ENCODE results near the gene RPS24.
"Not testable (repeated sequence)": the region's sequence is repeated elsewhere in the genome, so short reads cannot be mapped to it uniquely, and the experiment has no call there.

- TF ChIP-seq CEBPB (tag; IDR thresholded peaks at IDR 0.05); GABPA (tag; conservative IDR thresholded peaks at IDR 0.05; ENCODE audit: low read depth); ZNF224 (CRISPR knock-in tag; IDR thresholded peaks at IDR 0.05); ZNF780A (CRISPR knock-in tag; IDR thresholded peaks at IDR 0.05); ZNF408 (CRISPR knock-in tag; IDR thresholded peaks at IDR 0.05; ENCODE audit: low read depth); SMC3 (conservative IDR thresholded peaks at IDR 0.05; ENCODE audit: insufficient read depth, low read depth, low read length); ZBTB7A (IDR thresholded peaks at IDR 0.05; ENCODE audit: borderline replicate concordance, control insufficient read depth, low read depth, low read length): not testable (repeated sequence)
- TF ChIP-seq, protein P1, sequence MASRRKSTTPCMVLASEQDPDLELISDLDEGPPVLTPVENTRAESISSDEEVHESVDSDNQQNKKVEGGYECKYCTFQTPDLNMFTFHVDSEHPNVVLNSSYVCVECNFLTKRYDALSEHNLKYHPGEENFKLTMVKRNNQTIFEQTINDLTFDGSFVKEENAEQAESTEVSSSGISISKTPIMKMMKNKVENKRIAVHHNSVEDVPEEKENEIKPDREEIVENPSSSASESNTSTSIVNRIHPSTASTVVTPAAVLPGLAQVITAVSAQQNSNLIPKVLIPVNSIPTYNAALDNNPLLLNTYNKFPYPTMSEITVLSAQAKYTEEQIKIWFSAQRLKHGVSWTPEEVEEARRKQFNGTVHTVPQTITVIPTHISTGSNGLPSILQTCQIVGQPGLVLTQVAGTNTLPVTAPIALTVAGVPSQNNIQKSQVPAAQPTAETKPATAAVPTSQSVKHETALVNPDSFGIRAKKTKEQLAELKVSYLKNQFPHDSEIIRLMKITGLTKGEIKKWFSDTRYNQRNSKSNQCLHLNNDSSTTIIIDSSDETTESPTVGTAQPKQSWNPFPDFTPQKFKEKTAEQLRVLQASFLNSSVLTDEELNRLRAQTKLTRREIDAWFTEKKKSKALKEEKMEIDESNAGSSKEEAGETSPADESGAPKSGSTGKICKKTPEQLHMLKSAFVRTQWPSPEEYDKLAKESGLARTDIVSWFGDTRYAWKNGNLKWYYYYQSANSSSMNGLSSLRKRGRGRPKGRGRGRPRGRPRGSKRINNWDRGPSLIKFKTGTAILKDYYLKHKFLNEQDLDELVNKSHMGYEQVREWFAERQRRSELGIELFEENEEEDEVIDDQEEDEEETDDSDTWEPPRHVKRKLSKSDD (conservative IDR thresholded peaks at IDR 0.05; ENCODE audit: low read length), result not testable (repeated sequence)
Measured at GRCh38 chr10:78075806-78076205, 42.1 kb downstream of the RPS24 start.

Measured in K562 (cell line).